ES-I3 (cell line): ENCODE results near the gene WSB1.

ENCODE experiments used
- H3K36me3 ChIP-seq: 2 replicates; pipeline ENCODE4 v1.6.1; 2013; ENCODE audit warnings: mild to moderate bottlenecking, low read length, control low read depth, moderate library complexity; ENCODE audit not compliant: insufficient read depth
- H3K4me1 ChIP-seq: 2 replicates; pipeline ENCODE4 v1.6.1; 2013; ENCODE audit warnings: mild to moderate bottlenecking, control low read depth, low read length; ENCODE audit not compliant: insufficient read depth
- H3K9ac ChIP-seq: 2 replicates; pipeline ENCODE4 v1.6.1; 2013; ENCODE audit warnings: low read depth, mild to moderate bottlenecking, low read length, moderate library complexity
- H3K9me3 ChIP-seq: 2 replicates; pipeline ENCODE4 v1.6.1; 2013; ENCODE audit warnings: mild to moderate bottlenecking, low read length, moderate library complexity; ENCODE audit not compliant: control insufficient read depth, insufficient read depth

Gene WSB1

GRCh38 chr17:27289856-27290255 is 4.1 kb upstream of the WSB1 start:
- Histone ChIP-seq H3K9me3 (no peaks in the 10 kb centered on the region), H3K4me1 (peaks cover 7% of the 10 kb centered on the region; the same call in 1 of the 2 replicates), H3K9ac (no peak overlapping the region), H3K36me3 (no peaks in the 10 kb centered on the region)

GRCh38 chr17:27290916-27291598 is 2.9 kb upstream of the WSB1 start:
- Histone ChIP-seq H3K36me3 (no peaks in the 10 kb centered on the region), H3K9me3 (no peaks in the 10 kb centered on the region), H3K4me1 (peaks cover 7% of the 10 kb centered on the region; the same call in 1 of the 2 replicates), H3K9ac (no peak overlapping the region)

- Histone ChIP-seq H3K9me3 (no peaks in the 10 kb centered on the region), H3K36me3 (no peaks in the 10 kb centered on the region; the same call in 1 of the 2 replicates), H3K4me1 (peaks cover 7% of the 10 kb centered on the region; the same call in 1 of the 2 replicates), H3K9ac (peak overlapping the region; percentile 12)
Measured at GRCh38 chr17:27293359-27293897, 486 bp upstream of the WSB1 start.

GRCh38 chr17:27294689-27295630 is 1.0 kb downstream of the WSB1 start:
- H3K9ac ChIP-seq, result peak overlapping the region; percentile 93
- H3K9me3 ChIP-seq, result no peaks in the 10 kb centered on the region
- no peaks in the 10 kb centered on the region; the same call in 1 of the 2 replicates for H3K36me3 ChIP-seq
- H3K4me1 ChIP-seq, result peaks cover 7% of the 10 kb centered on the region; the same call in 1 of the 2 replicates

- H3K4me1 ChIP-seq, result peaks cover 7% of the 10 kb centered on the region; the same call in 1 of the 2 replicates
- H3K9ac ChIP-seq, result peak overlapping the region; percentile 93; the same call in 1 of the 2 replicates
- no peaks in the 10 kb centered on the region for H3K9me3 ChIP-seq
- H3K36me3 ChIP-seq, result no peaks in the 10 kb centered on the region; the same call in 1 of the 2 replicates
Measured at GRCh38 chr17:27295945-27296344, 2.0 kb downstream of the WSB1 start.

- Histone ChIP-seq H3K9ac (peak overlapping the region; percentile 93; the same call in 1 of the 2 replicates), H3K9me3 (no peaks in the 10 kb centered on the region), H3K4me1 (peaks cover 7% of the 10 kb centered on the region; the same call in 1 of the 2 replicates), H3K36me3 (no peaks in the 10 kb centered on the region; the same call in 1 of the 2 replicates)
Measured at GRCh38 chr17:27296428-27296979, 2.6 kb downstream of the WSB1 start.

GRCh38 chr17:27299384-27300049 is 5.6 kb downstream of the WSB1 start:
- peaks cover 1% of the 10 kb centered on the region; the same call in 1 of the 2 replicates for H3K36me3 ChIP-seq
- no peaks in the 10 kb centered on the region for H3K9me3 ChIP-seq
- H3K9ac ChIP-seq, result no peak overlapping the region
- no peaks in the 10 kb centered on the region for H3K4me1 ChIP-seq

- Histone ChIP-seq H3K4me1 (no peaks in the 10 kb centered on the region), H3K36me3 (peaks cover 13% of the 10 kb centered on the region), H3K9me3 (no peaks in the 10 kb centered on the region), H3K9ac (no peak overlapping the region)
Measured at GRCh38 chr17:27303734-27304133, 9.8 kb downstream of the WSB1 start.

- no peak overlapping the region for H3K9ac ChIP-seq
- H3K36me3 ChIP-seq, result peaks cover 21% of the 10 kb centered on the region
- no peaks in the 10 kb centered on the region for H3K9me3 ChIP-seq
Measured at GRCh38 chr17:27306276-27306835, 12.4 kb downstream of the WSB1 start.

GRCh38 chr17:27310565-27311110 is 16.7 kb downstream of the WSB1 start:
- no peak overlapping the region for H3K9ac ChIP-seq
- H3K36me3 ChIP-seq, result peaks cover 34% of the 10 kb centered on the region
- H3K4me1 ChIP-seq, result no peaks in the 10 kb centered on the region
- no peaks in the 10 kb centered on the region for H3K9me3 ChIP-seq

More at GRCh38 chr17:27306276-27306835, 12.4 kb downstream of the WSB1 start:
- H3K4me1 ChIP-seq, result no peaks in the 10 kb centered on the region

- H3K9me3 ChIP-seq, result no peaks in the 10 kb centered on the region
- peaks cover 33% of the 10 kb centered on the region for H3K36me3 ChIP-seq
- no peak overlapping the region for H3K9ac ChIP-seq
- H3K4me1 ChIP-seq, result no peaks in the 10 kb centered on the region
Measured at GRCh38 chr17:27313301-27313700, 19.4 kb downstream of the WSB1 start.

- H3K4me1 ChIP-seq, result no peaks in the 10 kb centered on the region
- H3K9me3 ChIP-seq, result no peaks in the 10 kb centered on the region
- H3K9ac ChIP-seq, result no peak overlapping the region
- peaks cover 27% of the 10 kb centered on the region for H3K36me3 ChIP-seq
Measured at GRCh38 chr17:27315322-27315721, 21.4 kb downstream of the WSB1 start.

GRCh38 chr17:27315796-27316465 is 22.0 kb downstream of the WSB1 start:
- Histone ChIP-seq H3K9me3 (no peaks in the 10 kb centered on the region), H3K36me3 (peaks cover 25% of the 10 kb centered on the region)

More at GRCh38 chr17:27315796-27316465, 22.0 kb downstream of the WSB1 start:
- H3K9ac ChIP-seq, result no peak overlapping the region
- H3K4me1 ChIP-seq, result no peaks in the 10 kb centered on the region
